Nucleus accumbens (tissue), 56 donors: ENCODE data around the gene CASKIN2.
A peak's percentile ranks its signal among the peaks of the same experiment; 100 is the strongest.
"Not testable (repeated sequence)": the region's sequence is repeated elsewhere in the genome, so short reads cannot be mapped to it uniquely, and the experiment has no call there.

Source experiments
- DNase-seq, 56 donors: peaks; one replicate each; lab custom pipeline; 2025; lab: John Stamatoyannopoulos, UW

Gene CASKIN2

GRCh38 chr17:75494326-75494877 is 20.9 kb downstream of the CASKIN2 start:
- DNase-seq: no peak

- DNase-seq: no peak
These were observed 21.7 kb downstream of the CASKIN2 start for GRCh38 chr17:75493476-75494129.

GRCh38 chr17:75492555-75493168 is 22.7 kb downstream of the CASKIN2 start:
- DNase-seq: no peak

- DNase-seq: no peak
These were observed 23.7 kb downstream of the CASKIN2 start for GRCh38 chr17:75491680-75492079.

GRCh38 chr17:75490953-75491649 is 24.2 kb downstream of the CASKIN2 start:
- DNase-seq: no peak

- DNase-seq: no peak
These were observed 25.1 kb downstream of the CASKIN2 start for GRCh38 chr17:75490173-75490743.

GRCh38 chr17:75489511-75489955 is 25.8 kb downstream of the CASKIN2 start:
- DNase-seq: no peak

- DNase-seq: peak in 3 of 56 donors; percentile 23 to 39 (median 35)
These were observed 26.4 kb downstream of the CASKIN2 start for GRCh38 chr17:75488693-75489510.

- DNase-seq: peak in 3 of 56 donors; percentile 24 to 38 (median 25)
These were observed 27.8 kb downstream of the CASKIN2 start for GRCh38 chr17:75487351-75488070.

- DNase-seq: no peak
These were observed 28.4 kb downstream of the CASKIN2 start for GRCh38 chr17:75486951-75487350.

GRCh38 chr17:75486151-75486550 is 29.2 kb downstream of the CASKIN2 start:
- no peak for DNase-seq

GRCh38 chr17:75485688-75486087 is 29.6 kb downstream of the CASKIN2 start:
- no peak for DNase-seq

- DNase-seq: no peak
These were observed 33.0 kb downstream of the CASKIN2 start for GRCh38 chr17:75482098-75482942.

GRCh38 chr17:75481194-75482068 is 33.9 kb downstream of the CASKIN2 start:
- no peak for DNase-seq

- no peak for DNase-seq
These were observed 35.1 kb downstream of the CASKIN2 start for GRCh38 chr17:75480281-75480680.

GRCh38 chr17:75478508-75478907 is 36.8 kb downstream of the CASKIN2 start:
- DNase-seq: no peak

GRCh38 chr17:75477490-75477862 is 37.9 kb downstream of the CASKIN2 start:
- DNase-seq: not testable (repeated sequence)
